ENCODE data around the gene EOLA1.
"Not testable (repeated sequence)": the region's sequence is repeated elsewhere in the genome, so short reads cannot be mapped to it uniquely, and the experiment has no call there.

Gene EOLA1

DNA sequence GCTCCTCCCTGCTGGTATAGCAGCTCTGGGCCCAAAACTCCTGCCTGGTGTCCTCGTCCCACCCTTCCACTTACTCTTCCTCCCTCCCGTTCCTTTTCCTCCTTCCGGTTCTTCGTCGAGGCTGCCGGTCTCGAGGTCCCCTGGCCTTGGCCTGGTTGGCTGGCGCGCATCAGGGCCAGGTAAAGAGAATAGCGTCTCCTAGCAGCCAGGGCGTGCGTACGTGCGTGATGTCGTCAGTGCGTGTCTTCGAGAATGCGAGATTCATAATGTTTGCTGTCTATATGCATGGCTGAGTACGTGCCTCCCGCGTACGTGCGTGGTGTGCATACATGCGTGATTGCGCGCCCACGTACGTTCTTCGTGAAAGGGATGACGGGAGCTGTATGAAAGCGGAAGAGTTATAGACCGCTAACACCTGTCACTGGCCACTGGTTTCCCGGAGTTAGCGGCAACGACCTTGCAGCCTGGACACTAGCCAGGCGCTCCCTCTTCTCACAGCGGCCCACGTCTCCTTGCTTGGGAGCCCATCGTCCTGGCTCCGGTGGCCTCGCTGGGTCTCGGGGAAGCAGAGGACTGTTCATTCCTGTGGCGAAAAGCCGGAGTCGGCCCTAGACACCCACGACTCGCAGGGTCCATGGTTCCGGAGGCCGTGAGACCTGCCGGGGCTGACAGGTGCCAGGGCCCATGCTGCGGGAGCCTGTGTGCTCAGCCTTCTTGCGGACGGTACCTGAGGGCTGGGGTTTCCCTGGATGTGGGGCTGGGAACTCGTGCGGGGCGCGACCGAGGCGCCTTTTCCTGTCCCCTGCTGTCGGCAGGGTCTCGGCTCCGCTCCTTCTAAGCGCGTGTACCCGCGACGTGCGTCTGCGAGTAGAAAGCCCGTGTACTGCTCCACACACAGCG, at the start of gene EOLA1:
Gene EOLA1 (plus strand): TSS at position 392 of the 900 bp plus-strand sequence. CDS start 4,619 bp downstream, outside the sequence.
- DNase-seq (ENCODE audit: low read depth, low spot score), result peak; percentile 92

DNA sequence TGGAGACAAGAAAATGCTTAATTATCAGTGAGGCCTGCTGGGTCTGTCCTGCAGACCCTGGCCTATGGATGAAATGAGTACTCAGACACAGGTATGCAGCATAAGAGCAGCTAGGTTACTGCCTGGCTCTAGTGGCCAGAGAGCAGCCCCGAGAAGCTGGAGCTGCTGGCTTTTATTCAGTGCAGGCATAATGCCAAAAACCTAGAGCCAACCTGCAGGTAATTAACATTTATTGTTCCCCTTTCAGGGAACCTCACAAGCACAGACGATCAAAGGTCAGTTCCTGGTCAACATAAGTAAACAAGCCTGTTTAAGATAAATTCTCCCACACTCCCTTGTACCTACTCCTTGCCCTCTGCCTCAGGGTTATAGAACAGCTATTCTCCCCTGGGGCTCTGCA, 49.0 kb upstream of the EOLA1 start:
- no peak for DNase-seq (ENCODE audit: low read depth, low spot score)

DNA sequence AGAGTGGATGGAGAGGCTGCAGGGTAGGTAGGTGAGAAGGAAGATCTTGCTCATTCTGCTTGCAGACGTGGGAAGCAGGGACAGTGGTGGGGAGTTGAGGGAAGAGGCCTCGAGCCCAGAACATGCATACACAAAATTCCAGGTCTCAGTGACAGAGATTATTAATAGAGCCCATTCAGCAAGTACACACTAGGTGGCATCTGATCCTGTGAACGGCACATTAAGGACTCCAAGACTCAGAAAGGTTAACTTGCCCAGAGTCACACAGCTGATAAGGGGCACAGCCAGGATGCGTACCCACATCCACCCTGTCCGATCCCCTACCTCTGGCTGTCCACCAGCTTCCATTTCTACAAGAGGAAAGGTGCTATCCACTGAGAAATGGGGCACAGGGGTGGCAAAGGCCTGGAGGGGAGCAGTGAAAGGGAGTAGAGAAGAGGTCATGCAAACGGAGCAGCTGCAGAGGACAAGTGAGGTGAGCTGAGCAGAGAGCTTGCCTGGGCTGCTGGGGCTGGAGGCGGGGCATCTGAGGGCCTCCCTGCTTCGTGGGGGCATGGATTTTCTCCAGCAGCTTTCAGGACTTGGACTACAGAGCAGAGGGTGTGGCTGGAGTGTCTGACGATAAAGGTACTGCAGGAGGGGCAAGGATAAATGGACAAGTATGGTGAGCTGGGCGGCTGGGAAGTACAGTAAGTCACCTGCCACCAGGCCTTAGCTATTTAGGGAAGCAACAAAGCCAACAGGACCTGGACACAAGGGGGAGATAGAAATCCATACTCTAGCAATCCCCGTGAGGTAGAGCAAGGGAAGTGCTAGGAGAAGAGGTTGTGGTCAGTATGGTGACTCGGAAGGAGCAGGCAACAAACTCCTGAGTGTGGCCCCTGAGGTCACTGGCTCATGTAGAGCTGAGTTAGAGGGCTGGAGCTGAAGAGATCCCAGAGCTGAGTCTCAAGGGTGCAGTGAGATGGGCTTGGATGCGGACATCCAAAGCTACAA, 46.9 kb upstream of the EOLA1 start:
- DNase-seq (ENCODE audit: low read depth, low spot score), result no peak

DNA sequence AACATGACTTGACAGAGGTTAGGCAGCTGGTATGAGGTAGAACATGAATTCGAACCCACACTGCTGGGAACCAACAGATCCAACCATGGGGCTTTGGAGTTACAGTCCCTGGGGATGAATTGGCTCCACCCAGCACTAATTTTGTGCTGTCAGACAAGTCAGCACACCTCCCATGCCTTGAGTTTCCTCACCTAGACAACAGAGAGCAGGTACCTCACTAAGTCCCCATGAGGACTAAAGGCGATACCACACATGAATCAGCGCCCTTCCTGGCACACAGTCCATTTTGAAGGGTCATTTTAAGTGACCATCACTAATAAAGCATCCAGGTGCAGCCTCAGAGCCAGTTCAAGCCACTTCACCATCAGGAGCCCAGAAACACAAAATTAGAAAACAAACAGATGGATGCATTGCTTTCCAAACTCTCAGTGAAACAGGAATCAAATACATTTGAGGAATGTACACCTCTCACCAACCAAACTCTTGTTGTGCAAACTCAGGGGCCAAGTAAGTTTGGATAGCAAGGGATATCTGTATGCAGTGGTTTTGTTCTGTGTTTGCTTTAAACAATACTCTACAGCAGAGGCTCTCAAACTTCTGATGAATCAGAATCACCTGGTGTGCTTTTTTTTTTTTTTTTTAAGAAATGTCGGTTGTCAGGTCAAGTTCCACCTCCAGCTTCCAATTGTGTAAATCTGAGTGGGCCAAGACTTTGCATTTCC, 45.8 kb upstream of the EOLA1 start:
- peak; percentile 18 for DNase-seq (ENCODE audit: low read depth, low spot score)

DNA sequence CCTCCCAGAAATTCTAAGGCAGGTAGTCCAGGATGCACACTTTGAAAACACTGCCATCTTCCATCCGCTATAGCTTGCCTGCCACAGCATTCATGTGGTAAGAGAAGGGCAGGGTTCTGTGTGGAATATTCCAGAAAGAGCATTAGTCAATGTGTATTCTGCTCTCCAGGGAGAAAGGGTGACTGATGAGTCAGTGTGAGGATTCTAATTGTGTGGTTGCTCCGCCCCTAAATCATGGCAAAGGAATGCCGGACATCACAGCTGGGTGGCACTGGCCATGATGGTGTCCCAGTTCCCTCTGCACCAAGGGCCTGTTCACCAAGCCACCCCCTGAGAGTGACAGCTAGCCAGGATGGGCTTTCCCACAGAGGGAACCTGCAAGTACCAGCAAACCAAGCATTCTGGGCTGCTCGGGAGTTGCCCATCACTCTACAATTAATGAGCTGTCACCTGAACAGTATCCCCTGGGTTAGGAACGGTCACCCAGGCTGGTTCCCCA, 45.2 kb upstream of the EOLA1 start:
- peak; percentile 86 for DNase-seq (ENCODE audit: low read depth, low spot score)

DNA sequence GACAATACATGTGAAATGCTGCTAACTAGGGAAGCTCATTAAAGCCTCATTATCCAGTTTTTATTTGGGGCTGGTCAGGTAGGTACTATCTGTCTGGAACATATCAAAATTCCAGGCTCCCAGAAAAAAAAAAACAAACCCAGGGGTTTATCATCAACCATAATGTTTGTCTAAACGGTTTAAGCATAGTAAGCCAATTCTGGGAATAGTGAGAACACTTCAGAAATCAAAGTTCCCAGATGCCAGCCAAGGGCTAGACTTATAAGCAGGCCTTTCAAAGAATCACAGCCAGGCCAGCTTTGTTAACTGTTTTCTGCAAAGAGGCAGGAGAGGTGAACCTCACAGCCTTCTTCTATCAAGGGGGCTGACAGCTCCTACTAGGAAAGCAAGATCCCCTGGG, 43.8 kb upstream of the EOLA1 start:
- DNase-seq (ENCODE audit: low read depth, low spot score), result no peak

DNA sequence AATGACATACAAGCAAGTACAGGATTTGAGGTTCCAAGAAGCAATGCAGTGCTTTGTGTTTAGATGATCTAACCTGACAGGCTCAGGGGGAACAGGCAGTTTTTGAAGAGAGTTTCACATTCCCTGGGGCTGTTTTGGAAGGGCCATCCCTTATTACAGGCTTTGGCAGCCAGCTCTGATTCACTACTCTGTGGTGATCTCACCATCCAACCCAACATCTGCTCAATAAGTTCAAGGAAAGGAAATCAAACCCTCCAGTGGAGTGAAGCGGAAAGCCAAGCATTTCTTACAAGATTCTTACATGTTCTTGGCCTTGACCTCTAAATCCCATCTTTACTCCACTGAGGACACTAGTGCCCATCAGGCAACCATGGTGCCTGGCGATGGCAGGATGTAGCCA, 43.2 kb upstream of the EOLA1 start:
- peak; percentile 26 for DNase-seq (ENCODE audit: low read depth, low spot score)

DNA sequence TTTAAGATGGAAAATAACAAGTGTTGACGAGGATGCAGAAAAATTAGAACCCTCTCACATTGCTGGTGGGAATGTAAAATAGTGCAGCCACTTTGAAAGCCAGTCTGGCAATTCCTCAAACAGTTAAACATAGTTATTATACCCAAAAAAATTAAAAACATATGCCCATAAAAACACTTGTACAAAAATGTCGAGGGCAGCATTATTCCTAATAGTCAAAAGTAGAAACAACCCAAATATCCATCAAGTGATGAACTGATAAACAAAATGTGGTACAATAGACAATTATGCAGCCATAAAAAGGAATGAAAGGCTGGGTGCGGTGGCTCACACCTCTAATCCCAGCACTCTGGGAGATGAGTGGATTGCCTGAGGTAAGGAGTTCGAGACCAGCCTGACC, 42.0 kb upstream of the EOLA1 start:
- no peak for DNase-seq (ENCODE audit: low read depth, low spot score)

DNA sequence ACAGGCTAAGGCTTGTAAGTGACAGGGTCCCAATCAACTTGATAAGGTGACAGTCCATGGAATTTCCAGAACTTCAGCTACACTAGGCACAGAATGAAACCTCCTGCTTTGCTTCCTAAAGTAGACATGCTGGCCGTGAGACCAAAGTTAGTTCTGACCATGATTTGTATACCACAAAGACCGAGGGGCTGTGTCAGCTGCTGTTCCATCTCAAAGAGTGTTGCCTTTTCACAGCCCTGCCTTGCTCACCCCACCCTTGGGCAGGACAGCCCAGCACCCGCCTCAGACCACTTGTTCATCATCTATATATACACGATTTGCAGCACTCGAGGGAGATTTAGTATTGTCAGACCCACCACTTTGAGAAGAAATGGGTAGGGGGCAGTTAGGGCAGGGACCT, 41.0 kb upstream of the EOLA1 start:
- DNase-seq (ENCODE audit: low read depth, low spot score), result no peak

DNA sequence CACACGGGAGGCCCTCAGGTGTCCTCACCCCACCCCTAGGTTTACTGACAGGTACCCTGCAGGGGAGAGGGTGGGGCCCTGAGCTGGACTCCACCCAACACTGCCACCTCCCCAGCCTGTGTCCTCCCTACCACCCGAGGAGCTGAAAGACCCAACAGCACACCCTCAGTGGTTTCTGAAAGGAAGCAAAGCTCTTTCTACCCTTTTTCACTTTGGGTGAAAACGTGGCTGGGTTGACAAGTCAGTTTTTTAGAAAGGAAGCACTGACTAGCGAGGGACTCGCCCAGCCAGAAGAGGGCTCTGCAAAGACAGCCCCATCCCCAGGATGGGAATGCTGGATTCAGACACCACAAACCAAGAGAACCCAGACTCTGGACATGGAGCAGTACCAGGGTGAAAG, 37.9 kb upstream of the EOLA1 start:
- DNase-seq (ENCODE audit: low read depth, low spot score), result not testable (repeated sequence)

DNA sequence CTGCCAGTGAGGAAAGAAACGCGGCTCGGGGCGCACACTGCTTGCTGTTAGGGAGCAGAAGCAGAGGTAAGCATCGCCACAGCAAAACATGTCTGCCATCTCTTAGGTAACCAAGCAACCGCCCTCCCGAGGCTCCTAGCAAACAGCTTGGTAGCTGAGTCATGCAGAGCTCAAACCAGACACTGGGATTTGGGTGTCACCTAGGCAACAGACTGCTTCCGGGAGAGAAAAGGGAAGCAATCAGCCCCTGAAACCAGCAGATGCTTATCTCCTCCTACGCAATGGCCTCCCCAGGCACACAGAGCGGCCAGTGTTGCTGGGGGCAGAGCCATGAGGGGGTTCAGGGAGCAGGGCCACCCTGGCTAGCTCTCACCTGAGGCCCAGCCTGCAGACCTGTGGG, 37.4 kb upstream of the EOLA1 start:
- DNase-seq (ENCODE audit: low read depth, low spot score), result peak; percentile 67

DNA sequence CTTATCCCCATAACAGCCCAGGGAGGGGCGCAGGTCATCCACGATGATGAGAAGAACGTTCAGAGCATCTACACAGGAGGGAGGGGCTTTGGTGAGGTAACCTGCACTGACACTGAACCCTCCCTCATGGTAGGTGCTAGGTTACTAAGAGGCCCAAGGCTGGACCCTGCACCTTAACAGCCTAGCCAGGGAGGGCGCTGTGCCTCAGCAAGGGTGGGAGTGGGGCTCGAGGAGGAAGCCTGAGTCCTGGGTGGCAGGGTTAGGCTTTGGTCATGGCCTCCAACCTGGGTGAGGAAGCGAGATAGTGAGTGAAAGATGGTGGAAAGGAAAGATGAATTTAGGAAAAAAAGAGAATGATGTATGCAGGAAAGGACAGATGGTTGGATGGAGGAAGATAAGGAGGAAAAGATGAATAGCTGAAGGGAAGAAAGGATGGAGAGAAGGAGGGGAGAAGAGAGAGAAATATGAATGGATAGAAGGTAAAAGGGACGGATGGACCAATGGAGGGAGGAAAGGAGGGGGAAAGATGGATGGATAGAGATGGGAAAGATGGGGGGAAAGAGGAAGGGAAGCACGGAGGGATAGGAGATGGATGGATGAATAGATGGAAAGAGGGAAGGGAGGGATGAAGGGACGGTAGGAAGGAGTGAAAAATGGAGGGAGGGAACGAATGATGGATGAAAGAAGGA, 36.4 kb upstream of the EOLA1 start:
- DNase-seq (ENCODE audit: low read depth, low spot score), result peak; percentile 31

DNA sequence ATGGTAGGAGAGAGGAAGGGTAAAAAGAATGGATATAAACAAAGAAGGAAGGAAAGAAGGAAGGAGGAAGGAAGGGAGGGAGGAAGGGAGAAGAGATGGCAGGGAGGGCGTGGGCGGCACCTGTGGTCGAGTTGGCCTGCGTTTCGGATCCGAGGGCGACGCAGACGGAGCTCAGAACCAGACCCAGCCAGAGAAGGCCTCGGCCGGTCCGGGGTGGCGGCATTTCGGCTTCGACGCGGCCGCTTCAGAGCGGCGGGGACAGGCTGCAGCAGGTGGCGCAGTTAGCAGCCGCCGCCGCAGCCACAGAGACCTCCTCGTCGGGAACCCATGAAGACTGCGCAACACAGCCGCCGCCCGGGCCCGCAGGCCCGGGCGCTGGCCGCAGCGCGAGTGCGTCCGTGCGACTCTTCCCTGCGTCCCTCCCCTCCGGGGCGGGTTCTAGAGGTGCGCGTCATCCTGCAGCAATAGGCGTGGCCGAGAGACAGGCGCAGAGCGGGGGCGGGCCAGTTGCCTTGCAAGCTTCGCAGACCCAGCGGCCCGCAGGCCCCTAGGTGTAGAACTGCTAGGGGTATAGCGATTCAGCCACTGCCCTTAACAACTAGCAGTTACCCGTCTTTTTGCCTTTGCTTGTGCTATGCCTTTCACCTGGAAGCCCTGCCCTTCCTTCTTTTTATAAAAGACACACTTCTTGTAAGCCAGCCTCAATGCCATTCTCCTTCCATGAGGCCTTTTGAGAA, 35.7 kb upstream of the EOLA1 start, which contains the start of gene IDS:
Gene IDS (minus strand): TSS at position 392 of the 737 bp plus-strand sequence. CDS start 169 bp downstream, at position 223.
- DNase-seq (ENCODE audit: low read depth, low spot score), result peak; percentile 91

DNA sequence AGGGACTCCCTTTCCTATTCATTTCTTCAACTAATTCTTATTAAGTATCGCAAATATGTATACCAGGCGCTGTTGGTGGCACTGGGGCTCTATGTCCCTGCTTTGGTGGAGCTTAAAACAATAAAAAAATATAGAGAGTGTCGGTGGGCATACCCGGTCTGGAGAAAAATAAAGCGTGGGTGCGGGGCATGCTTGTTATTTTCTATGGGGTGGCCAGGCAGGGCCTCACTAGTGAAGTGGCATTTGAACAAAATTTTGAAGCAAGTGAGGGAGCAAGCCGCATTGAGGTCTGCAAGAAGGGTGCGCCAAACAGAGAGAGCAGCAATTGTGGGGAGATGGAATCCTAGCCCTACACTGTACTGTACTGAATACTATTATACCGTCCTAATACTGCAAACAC, 35.1 kb upstream of the EOLA1 start:
- DNase-seq (ENCODE audit: low read depth, low spot score), result no peak

DNA sequence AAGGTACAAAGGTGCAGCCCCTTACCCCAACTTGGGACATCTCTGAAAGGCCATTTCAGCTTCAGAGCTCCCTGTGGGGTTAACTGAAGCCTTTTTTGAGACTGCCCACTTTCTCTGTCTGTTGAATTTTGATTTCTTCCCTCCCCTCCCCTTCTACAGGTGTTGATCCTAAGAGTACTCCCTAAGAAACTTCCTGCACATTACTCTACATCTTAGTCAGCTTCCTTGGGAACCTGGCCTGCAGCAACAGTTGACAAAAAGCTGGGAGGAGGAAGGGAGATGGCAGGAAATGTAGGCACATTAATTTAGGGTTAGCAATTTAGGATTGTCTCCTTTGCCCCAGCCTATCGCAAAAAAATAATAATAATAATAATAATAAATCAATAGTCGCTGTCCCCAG, 34.5 kb upstream of the EOLA1 start:
- no peak for DNase-seq (ENCODE audit: low read depth, low spot score)

DNA sequence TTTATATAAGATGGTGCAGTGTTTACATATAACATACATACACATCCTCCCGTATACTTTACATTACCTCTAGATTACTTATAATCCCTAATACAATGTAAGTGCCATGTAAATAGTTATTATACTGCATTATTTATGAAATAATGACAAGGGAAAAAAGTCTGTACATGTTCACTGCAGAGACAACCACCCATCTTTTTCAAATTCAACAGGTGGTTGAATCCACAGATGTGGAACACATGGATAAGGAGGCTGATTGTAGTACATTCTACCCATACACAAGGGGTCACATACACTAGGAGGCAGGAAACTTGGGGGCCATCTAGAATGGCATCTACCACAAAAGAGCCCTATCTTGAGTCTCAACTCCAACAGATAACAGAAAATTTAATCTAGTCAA, 32.3 kb upstream of the EOLA1 start:
- DNase-seq (ENCODE audit: low read depth, low spot score), result no peak

DNA sequence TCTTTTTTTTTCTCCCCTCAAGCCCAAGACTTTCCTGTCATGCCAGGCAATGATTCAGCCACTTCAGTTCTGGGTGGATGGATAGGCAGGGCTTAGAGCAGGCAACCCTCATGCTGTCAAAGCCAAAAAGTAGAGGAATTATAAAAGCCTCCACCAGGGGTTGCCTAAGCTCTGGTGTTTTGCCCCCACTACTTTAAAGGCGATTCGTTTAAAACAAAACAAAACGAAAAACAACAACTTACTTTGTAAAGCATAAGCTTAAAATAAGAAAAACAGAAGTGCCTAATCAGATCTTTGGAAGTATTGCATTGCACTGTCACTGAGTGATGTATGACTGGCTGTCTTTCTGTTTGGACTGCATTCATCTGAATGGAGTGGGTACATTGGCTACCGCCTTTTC, 30.4 kb upstream of the EOLA1 start:
- DNase-seq (ENCODE audit: low read depth, low spot score), result peak; percentile 52

DNA sequence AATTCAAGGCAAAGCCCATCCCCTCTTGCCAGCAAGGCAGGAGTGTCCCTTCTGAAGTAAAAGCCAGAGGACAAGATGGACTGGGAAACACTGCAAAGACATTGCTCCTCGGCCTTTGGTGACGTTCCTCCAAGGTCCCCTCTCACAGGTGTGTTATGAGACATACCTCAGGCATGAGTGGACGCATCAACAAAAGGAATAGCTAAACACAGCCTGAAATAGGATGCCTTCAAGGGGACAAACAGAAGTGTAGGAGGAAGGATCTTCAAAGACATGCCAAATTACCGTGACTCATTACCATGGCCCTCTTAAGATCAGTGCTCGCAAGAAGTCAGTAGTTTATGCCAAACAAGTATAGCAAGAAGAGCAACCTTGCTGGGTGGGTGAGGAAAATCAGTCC, 29.7 kb upstream of the EOLA1 start:
- DNase-seq (ENCODE audit: low read depth, low spot score), result no peak

DNA sequence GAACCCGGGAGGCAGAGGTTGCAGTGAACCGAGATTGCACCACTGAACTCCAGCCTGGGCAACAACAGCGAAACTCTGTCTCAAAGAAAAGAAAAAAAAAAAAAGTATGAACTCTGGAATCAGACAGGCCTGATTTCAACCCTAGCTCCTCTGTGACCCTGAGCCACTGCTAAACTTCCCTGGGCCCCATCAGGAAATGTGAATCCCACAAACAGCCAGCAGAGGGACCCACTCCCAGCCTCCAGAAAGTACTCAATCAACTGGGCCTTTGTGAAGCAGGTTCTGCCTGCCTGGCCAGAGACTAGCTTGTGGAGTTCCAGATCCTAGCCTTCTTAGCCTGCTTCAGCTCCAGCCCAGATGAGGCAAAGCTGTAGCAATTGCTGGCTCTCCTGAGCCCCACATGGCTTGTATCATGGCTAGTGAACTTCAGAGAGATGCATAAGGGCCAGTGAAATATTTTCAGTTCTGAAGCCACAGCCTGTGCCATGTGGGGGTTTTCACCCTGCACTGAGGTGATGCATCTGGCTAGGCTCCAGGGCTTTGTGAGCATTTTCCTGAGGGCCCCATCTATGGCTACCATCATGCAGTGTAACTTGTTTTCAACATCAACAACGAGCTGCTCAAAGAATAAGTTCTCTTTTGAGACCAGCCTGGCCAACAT, 28.5 kb upstream of the EOLA1 start:
- peak; percentile 54 for DNase-seq (ENCODE audit: low read depth, low spot score)
